Testis (tissue), 3 donors: ENCODE results near the gene CADPS2. TPM values are rescaled to one million over a fixed set of nuclear protein-coding genes. Genes with fewer than 3 reads are reported as not detected.

ENCODE experiments used
- DNase-seq: peaks from one replicate; pipeline ENCODE4 v3.0.0-alpha.2; 2019
- H3K27ac ChIP-seq, 2 donors: fragments of 200-600 bp; sonication (generic); one replicate each; pipeline ENCODE4 v1.5.1; 2019
- H3K27me3 ChIP-seq: fragments of 200-600 bp; sonication (generic); one replicate; pipeline ENCODE4 v1.5.1; 2019
- H3K36me3 ChIP-seq: fragments of 200-600 bp; sonication (generic); one replicate; pipeline ENCODE4 v1.5.1; 2017; ENCODE audit warnings: low read depth; ENCODE audit errors: missing control alignments
- H3K4me1 ChIP-seq: fragments of 200-600 bp; sonication (generic); one replicate; pipeline ENCODE4 v1.5.1; 2019
- H3K4me3 ChIP-seq, 2 donors: fragments of 200-600 bp; sonication (generic); one replicate each; pipeline ENCODE4 v1.5.1; 2017 to 2019
- H3K9me3 ChIP-seq: fragments of 200-600 bp; sonication (generic); one replicate; pipeline ENCODE4 v1.5.1; 2017
- POLR2A ChIP-seq: fragments of 450-650 bp; IDR thresholded peaks from one replicate; pipeline ENCODE4 v1.6.1; 2017; ENCODE audit warnings: antibody characterized with exemption, mild to moderate bottlenecking, moderate library complexity
- WGBS, 2 donors: methylation state at CpG; one replicate each; pipeline ENCODE4 v1.1.5; 2018; 5-methylcytosine and 5-hydroxymethylcytosine counted together
- intact Hi-C: fragments of 100-400 bp; cut with DNase I; formaldehyde crosslinking; loops from one replicate; pipeline ENCODE4 v1.15.1; 2023; ENCODE audit warnings: low total_unique reads
- polyA plus RNA-seq: library from polyadenylated mRNA; stranded (reverse); fragments of 350-450 nt; fragmentation: Illumina TruSeq; extraction: RNeasy Lipid Tissue Mini Kit (QIAGEN cat#74804); gene quantifications from one replicate; pipeline ENCODE4 v1.2.3, GENCODE V29; 2014; ENCODE audit warnings: low read depth, low replicate concordance; ENCODE audit not compliant: insufficient read depth
- total RNA-seq, 2 donors: library from RNA; depleted of rRNA; stranded (reverse); fragments of >200 nt; gene quantifications; one replicate each; pipeline ENCODE4 v1.2.3, GENCODE V29; 2016
- TF ChIP-seq, protein P1 (sequence below), 3 experiments: fragments of 450-650 bp in 2 of 3; fragments of 200-600 bp in 1 of 3; sonication (generic) in 1 of 3; IDR thresholded peaks; one replicate each; pipeline ENCODE4 v1.5.1; 2016 to 2019; ENCODE audit warnings: antibody characterized with exemption in 3 of 3, mild to moderate bottlenecking in 2 of 3, moderate library complexity in 1 of 3

CADPS2 gene
- total and polyA plus RNA-seq, 3 donors from 2014 or later, result 6.0 to 9.9 (median 9.3) TPM

DNA sequence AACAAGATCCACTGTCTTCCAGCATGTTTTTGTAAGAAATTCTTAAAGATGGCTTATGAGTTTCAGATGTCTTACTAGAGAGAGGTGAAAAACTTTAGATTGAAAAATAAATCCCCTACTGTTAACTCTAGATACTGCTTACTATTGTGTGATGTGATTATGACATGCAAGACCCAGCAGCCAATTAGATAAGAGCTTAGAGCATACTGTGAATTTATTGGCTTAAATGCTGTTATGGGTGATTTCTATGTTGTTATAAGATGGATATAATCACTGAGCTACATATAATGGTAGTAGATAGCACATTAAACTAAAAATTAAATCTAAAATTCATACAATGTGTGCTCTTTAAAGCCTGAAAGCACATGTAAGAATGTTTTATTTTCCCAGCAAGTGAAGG lies 187.2 kb downstream of the CADPS2 start, which contains the start of gene RNF133:
Gene RNF133, minus strand, starts transcription at position 101 of the 400 bp plus-strand sequence. CDS start 199 bp downstream, outside the sequence.
- H3K9me3 ChIP-seq, result no peaks in the 10 kb centered on the region

DNA sequence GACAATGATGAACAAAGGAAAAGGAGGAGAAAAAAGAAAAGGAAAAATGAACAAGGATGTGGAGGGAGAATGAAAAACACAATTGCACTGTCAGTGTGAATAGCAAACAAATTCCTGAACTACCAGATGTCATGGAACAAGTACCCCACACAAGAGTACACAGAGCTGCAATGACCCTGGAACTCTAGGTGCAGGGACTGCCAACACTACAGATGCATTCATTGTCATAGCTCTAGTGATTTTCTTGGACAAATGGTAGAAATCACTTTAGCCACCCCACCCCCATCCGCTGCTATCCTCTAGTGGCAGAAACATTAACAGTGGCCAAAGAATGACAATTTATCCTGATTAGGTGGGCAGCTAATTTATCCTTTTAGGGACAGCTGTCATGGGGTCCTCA lies 190.4 kb downstream of the CADPS2 start:
- no peak overlapping the region for H3K27ac ChIP-seq
- no peaks in the 10 kb centered on the region for H3K27me3 ChIP-seq
- H3K36me3 ChIP-seq, result no peaks in the 10 kb centered on the region
- TF ChIP-seq, protein P1, sequence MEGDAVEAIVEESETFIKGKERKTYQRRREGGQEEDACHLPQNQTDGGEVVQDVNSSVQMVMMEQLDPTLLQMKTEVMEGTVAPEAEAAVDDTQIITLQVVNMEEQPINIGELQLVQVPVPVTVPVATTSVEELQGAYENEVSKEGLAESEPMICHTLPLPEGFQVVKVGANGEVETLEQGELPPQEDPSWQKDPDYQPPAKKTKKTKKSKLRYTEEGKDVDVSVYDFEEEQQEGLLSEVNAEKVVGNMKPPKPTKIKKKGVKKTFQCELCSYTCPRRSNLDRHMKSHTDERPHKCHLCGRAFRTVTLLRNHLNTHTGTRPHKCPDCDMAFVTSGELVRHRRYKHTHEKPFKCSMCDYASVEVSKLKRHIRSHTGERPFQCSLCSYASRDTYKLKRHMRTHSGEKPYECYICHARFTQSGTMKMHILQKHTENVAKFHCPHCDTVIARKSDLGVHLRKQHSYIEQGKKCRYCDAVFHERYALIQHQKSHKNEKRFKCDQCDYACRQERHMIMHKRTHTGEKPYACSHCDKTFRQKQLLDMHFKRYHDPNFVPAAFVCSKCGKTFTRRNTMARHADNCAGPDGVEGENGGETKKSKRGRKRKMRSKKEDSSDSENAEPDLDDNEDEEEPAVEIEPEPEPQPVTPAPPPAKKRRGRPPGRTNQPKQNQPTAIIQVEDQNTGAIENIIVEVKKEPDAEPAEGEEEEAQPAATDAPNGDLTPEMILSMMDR (IDR thresholded peaks at IDR 0.05), result no peak
- TF ChIP-seq POLR2A, result no peak
- no peaks in the 10 kb centered on the region for H3K4me1 ChIP-seq
- intact Hi-C loops, result no loop called here
- no peaks in the 10 kb centered on the region for H3K9me3 ChIP-seq
- WGBS, 2 donors, result 93 to 100% methylated on average over 1 of the region's 1 CpG
- no peak overlapping the region for H3K4me3 ChIP-seq
- DNase-seq, result no peak

More for the DNA sequence above, 187.2 kb downstream of the CADPS2 start, which contains the start of gene RNF133:
- Histone ChIP-seq H3K36me3 (no peaks in the 10 kb centered on the region), H3K27me3 (no peaks in the 10 kb centered on the region), H3K27ac (no peak within 1 kb of the TSS), H3K4me3 (no peak within 1 kb of the TSS), H3K4me1 (no peaks in the 10 kb centered on the region)
- DNase-seq, result no peak
- intact Hi-C loops, result no loop called here
- TF ChIP-seq, protein P1 (IDR thresholded peaks at IDR 0.05), result no peak

DNA sequence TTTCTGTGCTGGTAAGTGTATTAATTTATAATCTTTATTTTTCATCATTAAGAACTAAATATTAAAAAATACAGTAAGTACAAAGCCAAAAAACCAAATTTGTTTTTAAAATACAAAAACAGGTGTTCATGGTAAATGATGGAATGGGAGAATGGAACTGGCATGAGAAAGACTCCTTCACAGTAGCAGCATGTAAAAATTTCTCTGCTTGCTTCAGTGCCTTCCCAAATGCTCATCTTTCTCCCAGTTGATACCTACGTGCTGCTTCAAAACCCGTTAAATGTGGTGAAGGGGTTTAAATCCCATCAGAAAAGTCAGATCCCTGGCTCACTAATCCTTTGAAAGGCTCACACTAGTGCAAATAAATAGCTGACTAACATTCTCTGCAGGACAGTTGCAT lies 191.6 kb downstream of the CADPS2 start:
- TF ChIP-seq POLR2A, result no peak
- TF ChIP-seq, protein P1 (IDR thresholded peaks at IDR 0.05), result no peak
- Histone ChIP-seq H3K4me1 (no peaks in the 10 kb centered on the region), H3K27ac (no peak overlapping the region), H3K9me3 (no peaks in the 10 kb centered on the region), H3K36me3 (no peaks in the 10 kb centered on the region), H3K27me3 (no peaks in the 10 kb centered on the region), H3K4me3 (no peak overlapping the region)
- WGBS, 2 donors, result 93 to 96% methylated on average over 2 of the region's 2 CpGs
- intact Hi-C loops, result no loop called here
- DNase-seq, result no peak

DNA sequence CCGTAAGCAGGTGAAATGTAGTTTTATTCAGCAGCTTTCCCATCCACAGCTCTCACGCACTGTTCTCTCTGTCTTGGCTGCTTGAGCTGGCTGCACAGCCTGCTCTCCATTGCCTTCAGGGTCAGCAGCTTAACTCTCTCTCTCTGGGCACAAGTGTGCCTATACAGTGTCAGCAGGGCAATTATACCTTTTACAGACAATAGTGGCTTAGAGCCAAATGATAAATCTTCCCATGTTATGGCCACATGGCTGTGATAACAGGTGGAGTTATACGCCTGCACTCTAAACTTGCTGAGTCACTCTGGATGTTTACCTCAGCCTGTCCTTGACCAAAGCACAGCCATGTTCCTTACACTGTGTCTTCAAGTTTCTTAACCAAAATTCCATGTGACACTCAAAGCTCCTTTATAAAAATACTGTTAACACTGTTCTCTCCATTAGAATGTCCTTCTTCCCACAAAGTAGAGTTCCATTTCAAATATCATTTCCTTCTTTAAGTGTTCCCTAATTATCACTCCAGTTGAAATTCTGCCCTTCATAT lies 193.4 kb downstream of the CADPS2 start:
- WGBS, 2 donors, result 59 to 92% methylated on average over 3 of the region's 3 CpGs
- Histone ChIP-seq H3K9me3 (no peaks in the 10 kb centered on the region), H3K27me3 (no peaks in the 10 kb centered on the region), H3K36me3 (no peaks in the 10 kb centered on the region), H3K4me1 (no peaks in the 10 kb centered on the region), H3K4me3 (no peak overlapping the region), H3K27ac (no peak overlapping the region)
- intact Hi-C loops, result no loop called here
- no peak for DNase-seq
- TF ChIP-seq POLR2A, result no peak
- TF ChIP-seq, protein P1 (IDR thresholded peaks at IDR 0.05), result no peak

DNA sequence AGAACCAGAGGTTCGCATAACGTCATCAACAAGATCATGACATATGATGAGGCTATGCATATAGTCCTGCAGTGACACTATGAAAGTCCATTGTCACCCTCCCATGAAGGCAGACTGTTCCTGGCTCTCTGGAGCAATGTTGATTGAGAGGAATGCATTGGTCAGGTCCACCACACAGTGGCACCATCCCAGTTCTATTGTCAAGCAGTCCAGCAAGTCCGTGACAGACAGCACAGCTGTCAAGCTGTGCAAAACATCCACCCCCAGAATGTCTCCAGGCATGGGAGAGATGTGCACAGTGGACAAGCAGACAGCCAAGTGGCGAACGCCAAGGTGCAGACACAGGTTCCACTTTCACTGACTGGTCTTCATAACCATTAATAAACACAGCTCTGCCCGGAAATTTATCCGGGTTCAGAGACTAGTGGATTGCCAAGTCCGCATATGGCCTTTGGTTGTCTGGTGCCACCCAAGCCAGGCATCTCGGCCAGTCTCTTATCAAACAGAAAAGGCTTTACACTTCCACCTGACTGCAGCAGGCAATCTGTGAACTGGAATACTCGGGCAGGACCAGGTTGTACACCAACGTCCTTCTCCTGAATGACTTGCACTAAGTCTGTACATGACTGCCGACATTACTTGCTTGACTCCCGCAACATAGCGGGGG lies 194.6 kb downstream of the CADPS2 start:
- intact Hi-C loops, result no loop called here
- Histone ChIP-seq H3K4me1 (no peaks in the 10 kb centered on the region), H3K4me3 (no peak overlapping the region), H3K36me3 (no peaks in the 10 kb centered on the region), H3K27ac (no peak overlapping the region), H3K9me3 (no peaks in the 10 kb centered on the region), H3K27me3 (no peaks in the 10 kb centered on the region)
- no peak for DNase-seq
- 93 to 94% methylated on average over 12 to 14 of the region's 14 CpGs for WGBS, 2 donors
- TF ChIP-seq, protein P1 (IDR thresholded peaks at IDR 0.05), result no peak
- no peak for TF ChIP-seq POLR2A
